HG02885 (cell line): ENCODE measurements around the gene CPNE7.

Experiments used
- ATAC-seq: cut with Tn5 transposase; IDR thresholded peaks from one replicate; pipeline ENCODE4 v1.9.1; 2021; ENCODE audit warnings: mild to moderate bottlenecking; ENCODE audit not compliant: unreplicated experiment, poor library complexity

Gene CPNE7

GRCh38 chr16:89643769-89644300 lies 68.3 kb downstream of the CPNE7 start:
- no peak for ATAC-seq

- no peak for ATAC-seq
Measured at GRCh38 chr16:89645122-89645521, 69.6 kb downstream of the CPNE7 start.

GRCh38 chr16:89646270-89646669 lies 70.7 kb downstream of the CPNE7 start:
- no peak for ATAC-seq
